Kidney epithelial cell (primary cell): ENCODE results near the gene AGXT. TPM values are rescaled to one million over a fixed set of nuclear protein-coding genes. Genes with fewer than 3 reads are reported as not detected.

ENCODE experiments used
- DNase-seq: peaks from one replicate; pipeline ENCODE4 v3.0.0-alpha.2; 2010; ENCODE audit warnings: low read depth
- H3K27me3 ChIP-seq: 2 replicates; pipeline ENCODE4 v1.6.0; 2011; ENCODE audit warnings: low read length; ENCODE audit not compliant: control insufficient read depth, insufficient read depth
- H3K36me3 ChIP-seq: 2 replicates; pipeline ENCODE4 v1.5.1; 2011; ENCODE audit warnings: low read length; ENCODE audit not compliant: control insufficient read depth, insufficient read depth
- H3K4me3 ChIP-seq: 2 replicates; pipeline ENCODE4 v1.5.1; 2011; ENCODE audit warnings: low read depth, mild to moderate bottlenecking, control low read depth, low read length
- CTCF ChIP-seq: IDR thresholded peaks from 2 replicates; pipeline ENCODE4 v1.5.1; 2011; ENCODE audit warnings: mild to moderate bottlenecking, moderate library complexity, low read length, control low read depth, inconsistent platforms; ENCODE audit not compliant: insufficient read depth, poor library complexity, severe bottlenecking
- total RNA-seq: library from RNA; depleted of rRNA; stranded (reverse); fragments of >200 nt; gene quantifications from 2 replicates; pipeline ENCODE4 v1.2.3, GENCODE V29; 2015

Gene AGXT
- total RNA-seq, 1 donor from 2014 or later: 0.25 TPM

GRCh38 chr2:240901986-240902614 is 33.5 kb downstream of the AGXT start:
- Histone ChIP-seq H3K36me3 (no peaks in the 10 kb centered on the region), H3K4me3 (no peak overlapping the region), H3K27me3 (peaks cover 26% of the 10 kb centered on the region)
- DNase-seq: no peak
- no peak for TF ChIP-seq CTCF

DNA sequence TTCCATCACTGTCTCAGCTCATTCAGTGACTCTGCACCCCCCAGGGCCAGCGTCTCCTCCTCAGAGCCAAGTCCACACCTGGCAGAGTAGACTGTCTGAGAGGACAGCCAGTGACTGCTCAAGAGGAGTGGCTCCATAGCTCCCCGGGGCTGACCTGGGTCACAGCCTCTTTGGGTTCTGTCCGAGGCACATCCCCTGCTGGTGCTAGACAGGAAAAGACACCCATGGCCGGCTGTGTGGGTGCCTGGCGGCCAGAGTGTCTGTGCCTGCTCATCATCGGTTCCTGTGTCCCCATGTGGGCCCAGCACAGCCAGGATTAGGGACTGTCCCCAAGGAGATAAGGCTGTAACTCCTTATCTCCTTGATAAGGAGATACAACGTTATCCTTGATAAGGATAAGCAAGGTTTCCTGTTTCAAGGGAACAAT is 34.0 kb downstream of the AGXT start:
- Histone ChIP-seq H3K36me3 (no peaks in the 10 kb centered on the region), H3K27me3 (peaks cover 29% of the 10 kb centered on the region), H3K4me3 (no peak overlapping the region)
- DNase-seq: no peak
- no peak for TF ChIP-seq CTCF

DNA sequence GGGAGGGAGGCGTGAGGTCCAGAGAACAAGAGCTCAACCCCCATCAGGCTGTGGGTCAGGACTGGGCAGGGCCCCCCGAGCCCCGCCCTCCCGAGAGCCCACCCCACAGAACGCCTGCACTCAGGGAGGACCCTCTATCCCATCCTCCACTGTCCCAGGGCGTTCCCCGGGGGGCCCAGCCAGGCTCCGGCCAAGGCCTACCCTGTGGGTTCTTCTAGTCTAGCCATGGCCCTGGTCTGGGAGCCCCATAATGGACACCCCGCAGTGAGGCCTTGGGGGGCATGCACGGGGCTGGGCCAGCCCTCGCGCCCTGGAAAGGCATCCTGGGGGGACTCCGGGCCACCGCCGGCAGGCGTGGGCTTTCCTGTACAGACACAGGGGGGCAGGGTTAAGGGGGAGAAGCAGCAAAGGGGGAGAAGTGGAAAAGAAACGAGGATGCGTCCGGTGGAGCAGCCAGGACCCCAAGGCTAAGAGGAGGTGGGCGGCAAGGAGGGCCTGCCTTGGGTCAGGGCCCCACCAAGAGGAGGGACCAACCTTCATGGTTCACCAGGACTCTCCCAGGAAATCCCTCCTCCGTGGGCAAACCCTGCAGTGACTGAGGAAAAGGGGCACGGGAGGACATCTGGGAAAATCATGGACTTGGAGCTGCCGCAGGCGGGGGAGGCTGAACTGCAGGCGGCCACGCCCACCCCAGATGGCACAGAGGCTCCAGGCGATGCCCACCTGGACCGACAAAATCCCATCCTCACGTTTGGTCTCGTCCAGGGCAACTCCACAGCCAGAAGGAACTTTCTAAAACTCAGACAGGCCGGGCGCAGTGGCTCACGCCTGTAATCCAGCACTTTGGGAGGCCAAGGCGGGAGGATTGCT is 34.8 kb downstream of the AGXT start:
- H3K36me3 ChIP-seq: no peaks in the 10 kb centered on the region
- H3K4me3 ChIP-seq: no peak overlapping the region
- no peak for DNase-seq
- no peak for TF ChIP-seq CTCF
- peaks cover 29% of the 10 kb centered on the region for H3K27me3 ChIP-seq

- no peak for DNase-seq
- Histone ChIP-seq H3K36me3 (no peaks in the 10 kb centered on the region), H3K4me3 (no peak overlapping the region), H3K27me3 (peaks cover 27% of the 10 kb centered on the region)
- no peak for TF ChIP-seq CTCF
Measured at GRCh38 chr2:240904216-240905175, 35.9 kb downstream of the AGXT start.

- no peak for DNase-seq
- no peak overlapping the region for H3K4me3 ChIP-seq
- TF ChIP-seq CTCF: no peak
- H3K27me3 ChIP-seq: peaks cover 30% of the 10 kb centered on the region
- H3K36me3 ChIP-seq: no peaks in the 10 kb centered on the region
Measured at GRCh38 chr2:240905176-240905781, 36.7 kb downstream of the AGXT start.
